HG03571 (cell line): ENCODE measurements around the gene TMEM156.

Source experiments
- ATAC-seq: cut with Tn5 transposase; IDR thresholded peaks from one replicate; pipeline ENCODE4 v1.9.1; 2021; ENCODE audit not compliant: unreplicated experiment

TMEM156 gene

GRCh38 chr4:38928568-38928967 lies 103.6 kb downstream of the TMEM156 start:
- ATAC-seq = no peak

- no peak for ATAC-seq
Measured at GRCh38 chr4:38926896-38927295, 105.3 kb downstream of the TMEM156 start.

- ATAC-seq = no peak
Measured at GRCh38 chr4:38925492-38926413, 106.5 kb downstream of the TMEM156 start.

GRCh38 chr4:38924353-38924752 lies 107.9 kb downstream of the TMEM156 start:
- no peak for ATAC-seq

- no peak for ATAC-seq
Measured at GRCh38 chr4:38923746-38924145, 108.5 kb downstream of the TMEM156 start.

- no peak for ATAC-seq
Measured at GRCh38 chr4:38921151-38921550, 111.1 kb downstream of the TMEM156 start.

- no peak for ATAC-seq
Measured at GRCh38 chr4:38920677-38921076, 111.5 kb downstream of the TMEM156 start.

- ATAC-seq = no peak
Measured at GRCh38 chr4:38920186-38920585, 112.0 kb downstream of the TMEM156 start.

GRCh38 chr4:38919494-38919893 lies 112.7 kb downstream of the TMEM156 start:
- ATAC-seq = no peak

DNA sequence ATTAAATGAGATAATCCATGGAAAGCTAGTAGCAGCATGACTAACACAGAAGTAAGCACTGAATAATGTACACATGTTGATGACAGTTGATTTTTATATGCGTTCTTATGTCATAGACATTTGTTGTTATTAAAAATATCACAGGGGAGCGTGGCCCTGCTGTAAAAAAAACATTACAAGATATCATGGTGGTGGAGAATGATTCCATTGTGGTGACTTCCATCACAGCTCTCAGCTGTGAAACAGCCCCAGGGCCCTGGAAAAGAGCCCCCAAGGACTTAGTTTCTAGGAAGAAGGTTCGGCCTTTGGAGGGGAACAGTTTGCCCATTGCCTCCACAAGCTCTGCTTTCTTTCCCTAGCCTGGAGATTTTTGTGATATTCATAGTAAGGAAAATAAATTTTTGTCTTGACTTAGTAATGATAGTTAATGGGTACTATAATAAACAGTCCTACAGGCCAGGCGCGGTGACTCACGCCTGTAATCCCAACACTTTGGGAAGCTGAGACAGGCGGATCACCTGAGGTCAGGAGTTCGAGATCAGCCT lies 114.7 kb downstream of the TMEM156 start:
- ATAC-seq = no peak
